ENCODE measurements around the gene ARHGEF16.

ARHGEF16 gene

DNA sequence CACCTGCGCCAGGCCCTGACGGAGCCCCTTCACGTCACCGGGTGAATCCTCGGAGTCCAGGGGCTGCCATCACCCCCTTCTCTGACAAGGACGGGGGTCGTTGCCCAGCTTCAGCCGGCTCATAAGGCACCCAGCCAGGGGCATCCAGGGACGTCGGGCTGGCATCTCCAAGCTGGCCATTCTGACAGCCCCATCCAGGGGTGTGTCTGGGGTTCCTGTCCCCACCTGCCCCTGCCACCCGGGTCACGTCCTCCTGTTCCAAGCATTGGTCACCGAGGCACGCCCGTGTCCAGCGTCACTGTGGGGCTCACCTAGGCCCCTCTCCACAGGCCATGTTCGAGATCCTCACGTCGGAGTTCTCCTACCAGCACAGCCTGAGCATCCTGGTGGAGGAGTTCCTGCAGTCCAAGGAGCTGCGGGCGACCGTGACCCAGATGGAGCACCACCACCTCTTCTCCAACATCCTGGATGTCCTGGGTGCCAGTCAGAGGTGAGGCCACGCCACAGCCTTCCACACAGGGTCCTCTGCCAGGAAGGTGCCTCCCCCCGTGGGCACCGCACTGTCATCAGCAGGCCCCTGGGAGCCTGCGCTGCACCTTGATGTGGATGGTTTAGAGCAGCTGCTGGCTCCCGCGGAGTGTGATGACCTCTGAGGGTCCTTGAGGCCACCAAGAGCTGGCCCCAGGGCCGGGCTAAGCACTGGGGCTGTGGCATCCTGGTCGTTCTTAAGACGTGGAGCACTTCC is 14.8 kb downstream of the ARHGEF16 start:
- no peak for DNase-seq

DNA sequence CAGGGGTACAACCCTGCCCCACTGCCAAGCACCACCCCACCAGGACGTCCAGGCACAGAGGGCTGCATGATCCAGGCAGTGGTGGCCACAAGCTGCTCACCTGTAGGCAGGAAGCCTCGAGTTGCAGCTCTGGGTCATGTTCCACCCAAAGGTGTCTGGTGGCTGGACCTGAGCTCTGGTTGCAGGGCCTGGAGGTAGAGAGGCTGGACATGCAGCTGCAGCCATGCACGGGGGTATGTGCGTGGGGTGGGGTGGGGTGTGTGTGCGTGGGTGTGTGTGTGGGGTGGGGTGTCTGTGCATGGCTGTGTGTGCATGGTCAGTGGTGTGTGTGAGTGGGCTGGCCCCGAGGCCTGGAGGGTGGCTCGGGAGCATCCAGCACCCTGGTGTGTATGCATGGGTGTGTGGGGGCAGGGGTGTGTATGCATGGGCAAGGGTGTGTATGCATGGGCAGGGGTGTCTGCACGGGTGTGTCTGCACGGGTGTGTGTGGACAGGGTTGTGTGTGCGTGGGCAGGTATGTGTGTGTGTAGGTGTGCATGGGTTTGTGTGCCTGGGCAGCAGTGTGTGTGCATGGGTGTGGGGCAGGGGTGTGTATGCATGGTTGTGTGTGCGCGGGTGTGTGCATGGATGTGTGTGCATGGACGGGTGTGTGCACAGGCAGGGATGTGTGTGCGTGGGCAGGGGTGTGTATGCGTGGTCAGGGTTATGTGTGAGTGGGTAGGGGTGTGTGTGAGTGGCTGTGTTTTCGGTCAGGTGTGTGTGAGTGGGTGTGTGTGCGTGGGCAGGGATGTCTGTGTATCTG is 15.6 kb downstream of the ARHGEF16 start:
- DNase-seq = no peak

DNA sequence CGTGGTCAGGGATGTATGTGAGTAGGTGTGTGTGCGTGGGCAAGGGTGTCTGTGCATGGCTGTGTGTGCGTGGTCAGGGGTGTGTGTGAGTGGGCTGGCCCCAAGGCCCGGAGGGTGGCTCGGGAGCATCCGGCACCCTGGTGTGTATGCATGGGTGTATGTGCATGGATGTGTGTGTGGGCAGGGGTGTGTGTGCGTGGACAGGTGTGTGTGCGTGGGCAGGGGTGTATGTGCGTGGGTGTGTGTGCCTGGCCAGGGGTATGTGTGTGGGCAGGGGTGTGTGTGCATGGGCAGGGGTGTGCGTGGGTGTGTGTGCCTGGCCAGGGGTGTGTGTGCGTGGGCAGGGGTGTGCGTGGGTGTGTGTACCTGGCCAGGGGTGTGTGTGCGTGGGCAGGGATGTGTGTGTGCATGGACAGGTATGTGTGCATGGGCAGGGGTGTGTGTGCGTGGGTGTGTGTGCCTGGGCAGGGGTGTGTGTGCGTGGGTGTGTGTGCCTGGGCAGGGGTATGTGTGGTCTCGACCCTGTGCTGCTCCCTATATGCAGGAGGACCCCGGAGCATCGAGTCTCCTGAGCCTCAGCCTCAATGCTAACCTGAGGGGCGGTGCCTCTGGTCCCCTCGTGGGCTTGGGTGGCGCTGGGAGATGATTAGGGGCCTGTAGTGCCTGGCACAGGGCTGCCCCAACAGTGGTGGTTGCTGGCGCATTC is 16.3 kb downstream of the ARHGEF16 start:
- DNase-seq = no peak

DNA sequence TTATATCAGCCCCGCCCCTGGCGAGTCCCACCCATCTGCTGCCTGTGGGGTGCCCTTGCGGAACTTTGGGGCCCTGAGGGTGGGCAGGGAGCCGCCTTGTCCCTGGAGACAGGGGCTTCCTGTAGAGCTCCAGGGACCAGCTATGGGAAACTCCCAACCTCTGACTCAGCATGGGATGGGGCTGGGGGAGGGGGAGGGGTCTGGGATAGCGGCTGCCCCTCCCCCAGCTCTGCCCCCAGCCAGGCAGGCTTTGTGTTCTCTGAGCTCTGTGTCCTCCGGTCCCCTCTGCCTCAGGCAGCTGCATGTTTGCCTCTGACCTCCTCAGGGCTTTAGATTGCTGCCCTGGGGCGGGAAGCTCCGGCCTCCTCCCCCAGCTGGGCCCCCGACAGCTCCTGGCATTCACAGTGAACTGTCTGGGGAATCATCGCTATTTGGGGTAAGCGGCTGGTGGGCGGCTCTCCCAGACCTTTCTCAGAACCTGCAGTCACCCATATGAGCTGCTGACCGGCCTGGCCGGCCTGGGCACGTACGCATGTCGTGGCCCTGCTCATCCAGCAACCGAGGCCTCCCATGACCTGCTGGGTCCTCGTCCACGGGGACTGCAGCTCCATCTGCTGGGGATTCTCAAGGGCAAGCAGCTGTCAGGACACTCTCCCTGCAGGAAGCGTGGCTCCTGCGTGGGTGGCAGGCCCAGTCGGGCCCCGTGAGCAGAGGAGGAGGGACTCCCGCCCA is 17.1 kb downstream of the ARHGEF16 start:
- DNase-seq = no peak

DNA sequence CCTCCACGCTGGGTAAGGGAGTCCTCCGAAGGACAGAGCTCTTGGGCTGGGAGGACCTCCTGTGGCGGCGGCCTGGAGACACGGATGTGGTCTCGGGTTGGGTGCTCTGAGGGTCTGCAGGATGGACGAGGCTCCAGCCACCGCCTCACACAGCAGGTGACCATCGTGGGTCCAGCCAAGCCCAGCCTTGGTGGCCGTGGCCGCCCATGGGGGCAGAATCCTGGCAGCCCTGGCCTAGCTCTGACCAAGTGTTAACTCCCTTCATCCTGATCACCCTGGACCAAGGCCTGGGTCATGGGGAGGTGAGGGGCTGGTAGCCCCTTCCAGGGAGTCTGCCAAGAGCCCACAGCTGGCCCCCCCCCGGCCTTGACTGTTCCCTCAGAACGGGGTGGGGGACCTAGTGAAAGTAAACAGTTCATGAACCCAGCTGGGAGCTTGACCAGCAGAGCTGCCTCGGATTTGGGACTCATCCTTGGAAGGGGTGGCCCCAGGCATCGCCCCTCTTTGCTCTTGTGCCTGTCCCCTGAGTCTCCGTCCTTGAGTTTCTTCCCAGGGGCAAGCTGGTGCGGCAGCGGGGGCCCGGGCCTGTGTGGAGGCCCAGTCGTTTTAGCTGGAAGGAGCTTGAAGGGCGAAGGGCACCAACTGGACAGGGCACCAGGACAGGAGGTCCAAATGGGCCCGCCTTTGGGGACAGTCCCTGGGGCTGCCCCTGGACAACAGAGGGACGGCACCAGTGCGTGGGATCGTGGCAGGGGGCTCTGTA is 17.8 kb downstream of the ARHGEF16 start:
- no peak for DNase-seq

DNA sequence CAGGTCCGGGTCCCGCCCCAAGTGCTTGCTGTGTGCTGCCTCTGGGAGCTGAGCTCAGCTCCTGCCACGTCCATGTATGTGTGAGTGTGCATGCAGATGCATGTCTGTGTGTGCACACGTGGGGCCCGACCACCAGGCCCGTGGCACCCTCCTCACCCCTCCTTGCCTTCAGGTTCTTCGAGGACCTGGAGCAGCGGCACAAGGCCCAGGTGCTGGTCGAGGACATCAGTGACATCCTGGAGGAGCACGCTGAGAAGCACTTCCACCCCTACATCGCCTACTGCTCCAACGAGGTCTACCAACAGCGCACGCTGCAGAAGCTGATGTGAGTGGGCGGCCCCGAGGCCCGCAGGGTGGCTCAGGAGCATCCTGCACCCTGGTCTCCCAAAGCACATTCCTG is 18.4 kb downstream of the ARHGEF16 start:
- no peak for DNase-seq

DNA sequence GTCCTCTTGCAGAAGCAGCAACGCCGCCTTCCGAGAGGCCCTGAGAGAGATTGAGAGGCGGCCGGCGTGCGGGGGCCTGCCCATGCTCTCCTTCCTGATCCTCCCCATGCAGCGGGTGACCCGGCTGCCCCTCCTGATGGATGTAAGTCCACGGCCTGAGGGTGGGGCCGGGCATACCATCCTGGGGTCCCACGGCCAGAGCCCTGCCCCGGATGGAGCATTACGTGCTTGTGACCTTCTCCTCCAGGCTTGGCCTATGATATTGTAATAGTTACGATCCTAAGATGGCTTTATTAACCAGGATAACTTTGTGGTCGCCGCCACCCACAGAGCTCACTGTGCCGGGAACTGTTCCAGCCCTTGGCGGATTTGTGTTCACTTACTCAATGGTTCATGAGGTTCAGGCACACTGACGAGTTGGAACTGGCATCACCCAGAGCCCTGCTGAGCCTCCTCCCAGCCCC is 18.9 kb downstream of the ARHGEF16 start:
- DNase-seq = no peak

DNA sequence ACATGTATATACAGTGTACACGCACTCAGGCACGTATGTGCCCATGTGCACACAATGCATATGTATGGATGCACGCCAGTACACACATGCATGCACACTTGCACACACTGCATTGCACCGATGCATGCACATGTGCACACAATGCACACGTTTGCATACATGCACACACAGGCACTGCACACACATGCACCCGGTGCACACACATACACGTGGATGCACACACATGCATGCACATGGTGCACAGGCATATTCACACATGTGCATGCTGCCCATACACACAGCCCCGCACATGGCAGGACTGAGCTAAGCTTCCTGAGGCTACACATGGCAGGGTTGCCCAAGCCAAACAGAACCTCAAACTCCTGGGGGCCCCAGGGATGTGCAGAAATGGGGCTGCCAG is 19.6 kb downstream of the ARHGEF16 start:
- DNase-seq = no peak

DNA sequence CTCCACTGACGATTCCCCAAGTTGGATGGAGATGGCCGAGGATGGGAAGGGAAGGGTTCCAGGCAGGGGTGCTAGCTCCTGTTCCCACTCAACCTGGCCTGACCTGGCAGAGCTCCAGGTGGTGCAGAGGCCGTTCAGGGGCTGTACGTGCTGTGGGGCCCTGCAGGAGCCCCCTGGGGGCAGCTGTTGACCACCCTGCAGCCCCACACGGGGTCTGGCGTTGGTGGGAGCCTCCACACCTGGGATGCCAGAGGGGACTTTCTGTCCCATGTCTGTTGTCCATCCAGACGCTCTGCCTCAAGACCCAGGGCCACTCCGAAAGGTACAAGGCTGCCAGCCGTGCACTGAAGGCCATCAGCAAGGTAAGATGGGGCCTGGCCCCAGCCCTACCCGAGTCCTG is 20.0 kb downstream of the ARHGEF16 start:
- no peak for DNase-seq

DNA sequence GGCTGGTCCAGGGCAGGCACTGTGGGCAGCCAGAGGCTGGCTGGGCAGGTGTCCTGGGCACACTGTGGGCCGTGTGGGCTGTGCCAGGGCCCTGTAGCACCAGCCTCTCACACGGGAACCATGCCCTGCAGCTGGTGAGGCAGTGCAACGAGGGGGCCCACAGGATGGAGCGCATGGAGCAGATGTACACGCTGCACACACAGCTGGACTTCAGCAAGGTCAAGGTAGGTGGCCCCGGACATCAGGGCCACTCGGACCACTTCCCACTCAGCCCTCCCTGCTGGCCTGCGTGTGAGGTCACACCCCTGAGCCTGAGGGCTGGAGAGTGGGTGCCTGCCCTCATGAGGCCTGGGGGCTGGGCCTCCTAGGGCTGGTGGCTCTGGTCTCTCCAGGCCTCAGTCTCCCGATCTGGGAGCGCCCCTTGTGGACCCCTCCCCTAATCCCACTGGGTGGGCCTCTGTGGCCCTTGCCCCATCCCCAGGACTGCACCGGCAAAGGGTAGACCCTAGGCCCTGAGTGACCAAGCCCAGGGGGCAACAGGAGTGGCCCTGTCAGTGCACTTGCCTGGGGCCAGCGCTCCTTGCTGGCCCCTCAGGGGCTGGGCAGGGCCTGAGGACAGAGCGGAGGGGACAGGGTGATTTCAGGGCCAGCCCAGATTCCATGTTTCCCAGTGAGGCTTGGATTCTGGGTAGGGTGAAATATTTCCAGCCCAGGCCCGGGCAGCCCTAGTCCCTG is 21.5 kb downstream of the ARHGEF16 start:
- no peak for DNase-seq

DNA sequence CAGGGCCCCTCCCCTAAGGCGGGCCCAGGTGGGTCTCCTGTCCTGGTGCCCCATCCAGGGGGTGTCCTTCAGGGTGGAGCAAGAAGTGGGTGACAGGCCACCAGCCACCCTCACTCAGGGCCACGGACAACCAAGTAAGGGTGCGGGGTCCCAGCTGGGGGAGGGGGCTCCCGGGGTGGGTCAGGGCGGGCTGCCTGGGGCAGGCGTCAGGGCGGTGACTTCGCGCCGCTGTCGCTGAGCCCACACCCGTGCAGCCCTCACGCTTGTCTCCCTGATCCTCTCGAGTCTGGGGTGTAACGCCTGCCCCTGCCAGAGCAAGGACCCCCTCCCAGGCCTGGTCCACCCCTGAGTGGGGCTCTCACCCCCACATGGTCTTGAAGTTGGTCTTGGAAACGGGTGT is 22.2 kb downstream of the ARHGEF16 start:
- no peak for DNase-seq

DNA sequence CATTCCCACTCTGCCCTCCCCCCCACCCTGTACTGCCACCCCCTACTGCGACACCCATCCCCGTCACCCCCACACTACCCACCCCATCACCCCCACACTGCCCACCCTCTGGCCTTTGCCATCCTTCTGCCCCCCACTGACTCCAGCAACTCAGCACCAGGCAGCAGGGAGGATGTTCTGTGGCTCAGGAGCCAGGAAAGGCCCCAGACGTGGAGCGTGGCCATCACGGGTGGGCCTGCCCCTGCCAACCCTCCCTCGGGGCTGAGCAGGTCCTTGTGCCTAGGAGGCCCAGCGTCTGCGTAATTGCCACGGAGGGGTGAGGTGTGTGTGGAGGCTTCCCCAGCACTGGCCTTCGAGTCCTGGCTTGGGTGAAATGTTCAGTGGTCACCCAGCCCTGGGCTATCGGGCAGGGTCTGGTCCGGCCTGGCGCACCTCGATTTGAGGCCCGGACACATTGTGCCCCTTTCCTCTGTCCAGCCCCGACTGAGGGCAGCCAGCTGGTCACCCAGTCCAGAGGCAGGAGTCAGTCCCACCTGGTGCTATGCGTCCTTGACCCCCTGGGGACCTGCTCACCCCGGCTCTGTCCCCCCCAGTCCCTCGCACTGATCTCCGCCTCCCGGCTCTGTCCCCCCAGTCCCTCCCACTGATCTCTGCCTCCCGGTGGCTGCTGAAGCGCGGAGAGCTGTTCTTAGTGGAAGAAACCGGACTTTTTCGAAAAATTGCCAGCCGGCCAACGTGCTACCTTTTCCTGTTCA is 23.0 kb downstream of the ARHGEF16 start:
- DNase-seq = no peak

DNA sequence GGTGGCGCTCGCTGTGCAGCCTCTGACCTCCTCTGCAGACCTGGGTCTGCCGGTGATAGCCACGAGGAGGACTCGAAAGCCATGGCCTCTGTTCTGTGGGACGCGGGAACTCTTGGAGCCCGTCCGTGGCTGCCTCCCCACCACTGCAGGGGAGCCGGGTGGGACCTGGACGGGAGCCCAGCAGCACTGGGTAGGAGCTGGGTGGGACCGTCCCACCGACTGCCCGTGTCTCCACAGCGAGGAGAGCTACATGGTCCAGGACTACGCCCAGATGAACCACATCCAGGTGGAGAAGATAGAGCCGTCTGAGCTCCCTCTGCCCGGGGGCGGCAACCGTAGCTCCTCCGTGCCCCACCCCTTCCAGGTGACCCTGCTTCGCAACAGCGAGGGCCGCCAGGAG is 23.7 kb downstream of the ARHGEF16 start:
- DNase-seq = no peak

DNA sequence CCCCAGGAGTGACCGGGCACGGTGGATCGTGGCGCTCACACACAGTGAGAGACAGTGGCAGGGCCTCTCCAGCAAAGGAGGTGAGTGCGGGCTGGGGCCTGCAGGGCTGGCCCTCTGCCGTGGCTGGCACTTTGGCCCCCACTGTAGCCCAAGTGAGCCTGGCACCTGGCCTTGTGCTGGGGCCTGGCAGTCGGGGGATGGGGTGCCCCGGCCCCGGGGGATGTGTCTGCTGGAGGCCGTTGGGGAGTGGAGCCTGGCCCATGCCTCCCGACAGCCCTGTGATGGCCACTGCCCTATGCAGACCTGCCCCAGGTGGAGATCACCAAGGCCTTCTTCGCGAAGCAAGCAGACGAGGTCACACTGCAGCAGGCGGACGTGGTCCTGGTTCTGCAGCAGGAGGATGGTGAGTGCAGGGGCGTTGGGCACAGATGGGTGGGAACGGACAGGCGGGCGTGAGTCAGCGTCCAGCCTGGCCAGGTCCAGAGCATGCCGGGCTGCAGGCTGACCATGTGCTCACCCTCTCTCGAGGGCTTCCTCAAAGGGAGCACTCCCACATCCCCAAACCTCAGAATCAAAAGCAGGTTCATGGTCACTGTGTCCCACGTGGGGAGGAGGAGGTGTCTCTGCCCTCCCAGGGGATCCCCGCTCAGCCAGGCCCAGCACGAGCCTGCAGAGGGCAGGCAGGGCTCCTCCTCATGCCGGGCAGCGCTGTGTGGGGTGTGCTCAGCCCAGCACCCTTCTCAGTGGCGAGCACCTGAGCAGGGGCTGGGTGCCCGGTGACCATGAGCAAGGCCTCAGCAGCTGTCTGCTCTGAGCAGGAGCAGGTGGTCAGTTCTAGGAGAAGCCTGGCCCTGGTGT is 25.3 kb downstream of the ARHGEF16 start:
- no peak for DNase-seq

DNA sequence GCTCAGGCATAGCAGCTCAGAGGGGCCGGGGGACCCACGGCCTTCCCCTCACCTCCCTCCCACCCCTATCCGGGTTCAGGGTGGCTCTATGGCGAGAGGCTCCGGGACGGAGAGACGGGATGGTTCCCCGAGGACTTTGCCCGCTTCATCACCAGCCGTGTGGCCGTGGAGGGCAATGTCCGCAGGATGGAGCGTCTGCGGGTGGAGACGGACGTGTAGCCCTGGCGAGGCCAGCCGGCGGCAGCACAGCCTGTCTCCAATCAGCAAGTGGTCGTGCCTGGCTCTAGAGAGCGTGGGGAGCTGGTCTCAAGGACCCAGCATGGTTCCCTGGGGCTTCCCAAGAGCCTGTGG is 25.9 kb downstream of the ARHGEF16 start:
- DNase-seq = no peak

DNA sequence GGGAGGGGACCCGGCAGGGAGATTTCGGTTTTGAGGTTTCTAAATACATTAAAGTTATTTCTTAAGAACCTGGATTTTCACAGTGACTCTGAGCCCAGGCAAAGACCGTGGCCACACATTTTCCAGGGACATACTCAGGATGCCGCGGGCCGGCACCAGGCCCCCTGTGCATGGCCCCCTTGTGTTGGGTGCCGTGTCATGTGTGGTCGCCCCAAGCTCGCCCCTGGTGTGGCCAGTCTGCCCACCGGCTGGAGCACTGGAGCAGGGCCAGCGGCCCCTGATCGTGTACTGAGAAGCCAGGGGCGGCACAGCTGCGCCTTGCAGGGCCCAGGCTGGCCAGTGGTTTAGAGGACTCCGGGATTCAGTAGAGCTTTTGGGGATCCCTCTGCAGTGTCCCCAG is 26.6 kb downstream of the ARHGEF16 start:
- DNase-seq = no peak

DNA sequence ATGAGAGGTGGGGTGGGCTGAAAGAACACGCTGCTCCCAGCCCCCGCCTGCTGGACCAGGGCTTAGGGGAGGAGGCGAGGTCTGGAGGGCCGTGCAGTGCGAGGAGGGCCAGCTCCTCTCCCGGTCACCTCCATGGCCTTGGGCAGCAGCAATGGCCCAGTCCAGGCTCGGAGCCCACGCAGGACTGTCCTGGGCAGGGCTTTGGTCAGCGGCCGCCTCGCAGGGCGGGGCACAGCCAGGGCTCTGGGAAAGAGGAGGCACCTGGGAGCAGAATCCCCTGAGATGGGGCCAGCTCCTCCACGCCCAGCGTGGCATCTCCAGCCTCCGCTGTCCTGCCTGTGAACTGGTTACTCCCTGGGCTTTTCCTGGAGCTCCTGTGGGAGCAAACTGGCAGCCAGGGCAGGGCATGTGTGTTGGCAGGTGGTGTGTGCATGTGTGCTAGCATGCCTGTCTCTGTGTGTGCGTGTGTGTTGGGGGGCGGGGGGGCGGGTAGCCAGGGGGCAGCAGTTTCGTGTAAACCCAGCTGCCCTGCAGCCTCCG is 27.4 kb downstream of the ARHGEF16 start:
- DNase-seq = no peak

DNA sequence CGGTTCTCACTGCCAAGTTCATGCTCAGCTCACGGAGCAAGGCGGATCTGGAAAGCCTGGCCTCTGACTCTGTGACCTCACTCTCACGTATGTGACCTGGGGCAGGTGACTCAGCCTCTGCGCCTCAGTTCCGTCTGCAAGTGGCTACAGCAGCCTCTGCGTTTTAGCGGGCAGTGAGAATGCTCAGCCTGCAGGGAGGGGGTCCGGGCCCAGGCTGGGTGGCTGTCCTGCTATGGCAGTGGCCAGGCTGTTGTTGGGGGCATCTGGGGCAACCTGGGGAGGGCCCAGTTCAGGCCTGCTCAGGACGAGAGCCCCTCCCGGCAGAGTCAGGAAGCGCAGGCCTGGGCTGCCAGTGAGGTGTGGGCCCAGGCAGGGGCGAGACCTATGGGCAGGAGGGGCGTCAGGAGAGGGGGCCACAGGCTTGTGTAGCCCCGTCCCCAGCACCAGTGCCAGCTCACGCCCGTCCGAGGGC is 27.9 kb downstream of the ARHGEF16 start:
- no peak for DNase-seq

DNA sequence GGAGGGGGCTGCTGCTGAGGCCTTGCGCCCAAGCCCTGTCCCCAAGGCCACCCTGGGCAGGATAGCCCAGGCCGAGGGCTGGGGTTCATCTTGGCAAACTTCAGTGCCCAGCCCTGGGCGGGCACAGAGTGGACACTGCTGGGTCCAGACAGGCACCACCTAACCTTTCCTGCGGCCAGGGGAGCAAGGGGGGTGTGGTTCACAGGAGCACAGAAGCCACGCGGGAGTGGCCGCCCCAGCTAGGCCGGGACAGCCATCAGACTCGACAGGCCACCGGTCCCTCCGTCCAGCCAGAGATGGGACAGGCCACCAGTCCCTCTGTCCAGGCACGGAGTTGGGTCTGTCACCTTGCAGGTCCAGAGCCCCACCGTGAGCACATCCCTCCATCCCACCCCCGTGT is 28.9 kb downstream of the ARHGEF16 start:
- no peak for DNase-seq
